ENCODE data around the gene RTEL1.

- TF ChIP-seq EZH2 (IDR thresholded peaks at IDR 0.05; ENCODE audit: borderline replicate concordance, low read depth, low read length, severe bottlenecking) (no peak), CTCF (IDR thresholded peaks at IDR 0.05; ENCODE audit: borderline replicate concordance, extremely low read depth, low read length, poor library complexity, severe bottlenecking) (no peak)
Measured at GRCh38 chr20:63741676-63742380, 83.7 kb downstream of the RTEL1 start.

All from DND-41 (cell line).